Brain microvascular endothelial cell (primary cell): ENCODE measurements around the gene PSMC3.

ENCODE experiments used
- DNase-seq: peaks from one replicate; pipeline ENCODE4 v3.0.0-alpha.2; 2020
- H3K27ac ChIP-seq: fragments of 250-450 bp; sonication (Bioruptor Pico); 2 replicates; pipeline ENCODE4 v1.5.1; 2020; ENCODE audit warnings: mild to moderate bottlenecking, moderate library complexity
- H3K27me3 ChIP-seq: fragments of 250-450 bp; sonication (Bioruptor Pico); replicated peaks from 2 replicates; pipeline ENCODE4 v1.5.1; 2020; ENCODE audit warnings: mild to moderate bottlenecking
- H3K36me3 ChIP-seq: fragments of 250-450 bp; sonication (Bioruptor Pico); replicated peaks from 2 replicates; pipeline ENCODE4 v1.5.1; 2020; ENCODE audit warnings: mild to moderate bottlenecking
- H3K4me3 ChIP-seq: 2 replicates; pipeline ENCODE4 v1.5.1; 2011; ENCODE audit warnings: low read depth, mild to moderate bottlenecking, control low read depth, low read length, moderate library complexity
- in situ Hi-C: cut with HindIII; loops from 2 replicates; pipeline ENCODE4 v1.10.0; 2017; ENCODE audit warnings: low sequenced_read_pairs, low pct_ligation_motif_present
- TF ChIP-seq, protein P1 (sequence below): IDR thresholded peaks from 2 replicates; pipeline ENCODE4 v1.5.1; 2011; ENCODE audit warnings: low read depth, mild to moderate bottlenecking, moderate library complexity, low read length, control low read depth, inconsistent platforms; ENCODE audit errors: missing control alignments

Gene PSMC3

DNA sequence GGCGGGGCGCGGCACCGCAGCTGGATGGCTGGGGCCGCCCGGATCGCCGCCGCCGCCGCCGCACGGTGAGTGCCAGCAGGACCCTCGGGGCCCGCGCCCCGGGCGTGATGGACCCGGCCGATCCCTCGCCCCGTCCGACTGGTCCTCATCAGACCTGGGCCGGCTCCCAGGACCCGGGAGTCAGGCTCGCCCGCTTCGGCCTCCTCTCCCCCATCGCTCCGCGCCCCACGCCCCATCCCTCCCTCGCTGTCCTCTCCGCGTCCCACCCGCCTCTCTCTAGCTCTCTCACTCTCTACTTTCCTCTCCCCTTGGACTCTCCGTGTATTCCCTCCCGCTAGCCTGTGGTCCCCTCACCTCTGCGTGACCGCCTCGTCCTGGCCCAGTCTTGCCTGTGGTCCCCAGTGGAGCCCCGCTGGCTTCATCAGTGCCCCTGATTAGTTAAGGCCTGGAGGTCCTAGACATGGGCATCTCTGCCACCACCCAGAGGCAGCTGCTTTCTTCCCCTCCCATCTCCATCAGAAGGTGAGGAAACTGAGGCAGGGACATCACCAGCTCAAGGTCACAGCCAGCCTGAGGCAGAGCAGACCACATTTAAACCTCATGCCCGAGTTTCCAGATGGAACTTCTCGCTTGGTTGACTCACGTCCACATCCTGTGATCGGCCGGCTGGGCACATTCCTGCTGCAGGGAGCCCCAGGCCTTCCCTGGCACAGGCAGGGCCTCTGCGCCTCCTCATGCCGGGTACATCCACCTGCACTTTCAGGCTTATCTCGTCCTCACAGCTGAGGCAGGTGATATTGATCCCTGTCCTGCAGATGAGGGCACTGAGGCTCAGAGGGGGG lies 17.4 kb downstream of the PSMC3 start:
- peak; percentile 69 for DNase-seq
- in situ Hi-C loops: no loop called here
- peak overlapping the region; percentile 89 for H3K4me3 ChIP-seq
- TF ChIP-seq, protein P1, sequence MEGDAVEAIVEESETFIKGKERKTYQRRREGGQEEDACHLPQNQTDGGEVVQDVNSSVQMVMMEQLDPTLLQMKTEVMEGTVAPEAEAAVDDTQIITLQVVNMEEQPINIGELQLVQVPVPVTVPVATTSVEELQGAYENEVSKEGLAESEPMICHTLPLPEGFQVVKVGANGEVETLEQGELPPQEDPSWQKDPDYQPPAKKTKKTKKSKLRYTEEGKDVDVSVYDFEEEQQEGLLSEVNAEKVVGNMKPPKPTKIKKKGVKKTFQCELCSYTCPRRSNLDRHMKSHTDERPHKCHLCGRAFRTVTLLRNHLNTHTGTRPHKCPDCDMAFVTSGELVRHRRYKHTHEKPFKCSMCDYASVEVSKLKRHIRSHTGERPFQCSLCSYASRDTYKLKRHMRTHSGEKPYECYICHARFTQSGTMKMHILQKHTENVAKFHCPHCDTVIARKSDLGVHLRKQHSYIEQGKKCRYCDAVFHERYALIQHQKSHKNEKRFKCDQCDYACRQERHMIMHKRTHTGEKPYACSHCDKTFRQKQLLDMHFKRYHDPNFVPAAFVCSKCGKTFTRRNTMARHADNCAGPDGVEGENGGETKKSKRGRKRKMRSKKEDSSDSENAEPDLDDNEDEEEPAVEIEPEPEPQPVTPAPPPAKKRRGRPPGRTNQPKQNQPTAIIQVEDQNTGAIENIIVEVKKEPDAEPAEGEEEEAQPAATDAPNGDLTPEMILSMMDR: peak; percentile 1
- peak overlapping the region; percentile 85 for H3K27ac ChIP-seq
- H3K36me3 ChIP-seq: peaks cover 17% of the 10 kb centered on the region
- no peaks in the 10 kb centered on the region for H3K27me3 ChIP-seq

DNA sequence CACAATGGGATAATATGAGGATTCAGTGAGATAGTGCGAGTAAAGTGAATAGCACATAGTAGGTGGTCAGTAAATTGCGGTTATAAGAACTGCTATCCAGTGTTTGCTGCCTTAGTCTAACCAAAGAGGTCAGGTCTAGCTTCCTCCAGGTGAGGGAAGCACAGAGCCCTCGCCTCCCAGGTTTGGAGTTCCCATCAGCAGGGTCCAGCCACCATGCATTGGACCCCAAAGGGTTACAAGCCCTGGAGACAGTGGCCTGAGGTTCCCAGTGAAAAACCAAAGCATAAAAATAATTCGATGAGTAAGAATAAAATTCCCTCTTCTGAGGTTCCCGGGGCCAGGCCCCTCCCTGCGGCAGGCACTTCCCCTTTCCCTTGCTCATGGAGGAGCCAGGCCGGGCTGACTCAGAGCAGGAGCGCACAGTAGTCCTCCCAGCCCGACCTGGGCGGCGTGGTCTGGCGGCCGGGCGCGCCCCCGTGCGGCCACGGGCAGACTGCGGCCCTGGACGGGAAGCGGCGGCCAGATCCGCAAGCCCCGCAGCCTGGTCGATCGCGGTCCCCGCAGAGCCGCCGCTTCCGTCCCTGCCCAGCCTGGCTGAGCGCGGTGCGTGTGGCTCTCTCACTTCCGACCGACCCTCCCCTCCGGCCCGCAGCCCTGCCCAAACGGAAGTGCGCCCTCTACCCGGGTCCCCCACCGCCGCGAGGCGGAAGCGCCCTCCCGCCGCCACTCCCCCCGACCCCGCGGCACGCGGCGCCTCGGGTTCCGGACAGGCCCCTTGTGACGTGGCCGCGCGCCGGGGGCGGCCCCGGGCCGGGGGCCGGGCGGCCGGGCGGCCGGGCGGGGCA lies 18.3 kb downstream of the PSMC3 start, which contains the start of gene SLC39A13:
SLC39A13 (plus strand) TSS at position 845 of the 845 bp plus-strand sequence. CDS start 1,505 bp downstream, outside the sequence.
- peaks cover 11% of the 10 kb centered on the region for H3K36me3 ChIP-seq
- peak within 1 kb of the TSS; percentile 85 for H3K27ac ChIP-seq
- in situ Hi-C loops: no loop called here
- H3K27me3 ChIP-seq: no peaks in the 10 kb centered on the region
- H3K4me3 ChIP-seq: peak within 1 kb of the TSS; percentile 89
- peak; percentile 94 for DNase-seq
- TF ChIP-seq, protein P1: peak; percentile 45

DNA sequence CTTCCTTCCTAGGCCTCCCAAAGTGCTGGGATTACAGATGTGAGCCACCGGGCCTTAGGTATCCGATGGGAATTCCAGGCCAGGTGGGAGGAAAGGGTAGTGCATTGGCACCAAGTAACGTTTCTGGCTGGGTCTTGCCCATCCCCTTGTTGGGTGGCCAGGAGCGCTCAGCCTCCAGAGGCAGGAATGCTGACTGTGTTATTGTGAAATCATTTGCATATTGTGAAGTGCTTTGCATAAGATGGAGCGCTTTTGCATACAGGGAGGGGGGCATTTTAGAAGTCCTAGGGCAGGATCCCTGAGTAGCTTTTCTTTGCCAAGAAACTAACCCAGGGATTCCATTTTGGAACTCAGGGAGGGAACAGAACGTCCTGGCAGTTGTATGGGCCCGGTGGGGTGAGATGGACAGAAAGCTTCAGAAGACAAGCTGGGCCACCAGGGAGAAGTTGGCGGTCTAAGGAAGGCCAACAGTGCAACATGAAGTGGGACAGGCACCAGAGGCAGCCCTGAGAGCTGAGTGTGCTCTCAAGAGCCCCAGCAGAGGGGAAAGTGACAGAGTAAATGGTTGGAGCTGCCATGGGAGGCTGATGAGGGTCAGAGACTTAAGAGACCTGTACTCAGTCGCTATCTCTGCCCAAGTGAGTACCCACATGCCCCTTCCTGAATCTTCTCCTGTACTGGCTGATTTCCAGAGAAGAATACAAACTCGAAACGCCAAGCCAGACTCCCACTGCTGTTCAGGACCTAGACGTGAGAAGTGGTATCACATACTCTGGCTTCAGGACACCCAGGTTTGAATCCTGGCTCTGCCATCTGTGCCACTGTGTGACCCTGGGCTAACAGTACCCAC lies 19.1 kb downstream of the PSMC3 start:
- peak overlapping the region; percentile 68 for H3K27ac ChIP-seq
- TF ChIP-seq, protein P1: peak; percentile 14
- in situ Hi-C loops: no loop called here
- DNase-seq: no peak
- peak overlapping the region; percentile 59 for H3K4me3 ChIP-seq
- no peaks in the 10 kb centered on the region for H3K27me3 ChIP-seq
- peaks cover 9% of the 10 kb centered on the region for H3K36me3 ChIP-seq

DNA sequence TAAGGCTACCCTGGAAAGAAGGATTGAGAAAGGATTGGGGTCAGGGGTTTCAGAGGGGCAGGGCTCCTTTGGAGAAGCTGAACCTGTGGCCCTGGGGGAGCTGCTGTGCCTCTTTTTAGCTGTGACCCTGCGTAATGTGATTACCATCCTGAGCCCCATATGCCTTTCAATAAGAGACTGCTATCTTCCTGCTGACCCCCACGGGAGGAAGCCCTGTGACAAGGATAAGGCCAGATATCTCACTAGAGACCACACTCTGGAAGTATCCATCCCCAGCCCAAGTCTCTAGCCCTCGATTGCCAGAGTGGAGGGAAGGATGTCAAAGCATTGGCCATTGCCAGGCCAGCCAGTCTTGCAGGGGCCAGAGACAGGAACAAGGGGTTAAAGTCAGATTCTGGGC lies 22.7 kb downstream of the PSMC3 start:
- H3K27ac ChIP-seq: no peak overlapping the region

DNA sequence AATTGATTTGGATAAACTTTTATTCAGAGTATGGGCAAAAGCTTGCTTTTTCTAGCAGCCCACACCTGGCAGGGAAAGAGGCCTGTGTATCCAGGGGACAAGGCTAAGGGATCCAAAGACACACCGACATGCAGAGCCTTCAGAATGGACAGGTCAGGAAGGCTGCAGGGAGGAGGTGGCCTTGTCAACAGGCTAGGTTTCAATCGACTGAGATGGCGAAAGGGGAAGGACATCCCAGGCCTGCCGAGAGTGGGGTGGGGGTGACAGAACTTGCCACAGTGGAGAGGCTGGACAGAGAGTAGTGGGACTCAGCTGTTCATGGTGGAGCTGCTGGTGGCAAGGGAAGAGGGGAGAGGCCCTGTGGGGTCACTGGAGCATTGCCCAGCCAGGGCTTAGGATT lies 23.1 kb downstream of the PSMC3 start:
- no peak overlapping the region for H3K27ac ChIP-seq
- in situ Hi-C loops: no loop called here
- H3K36me3 ChIP-seq: no peaks in the 10 kb centered on the region
- H3K27me3 ChIP-seq: no peaks in the 10 kb centered on the region
- DNase-seq: no peak
- H3K4me3 ChIP-seq: no peak overlapping the region
- TF ChIP-seq, protein P1: no peak

More for the DNA sequence above, 22.7 kb downstream of the PSMC3 start:
- in situ Hi-C loops: no loop called here
- DNase-seq: no peak
- TF ChIP-seq, protein P1: no peak
- no peaks in the 10 kb centered on the region for H3K27me3 ChIP-seq
- no peaks in the 10 kb centered on the region for H3K36me3 ChIP-seq
- no peak overlapping the region for H3K4me3 ChIP-seq
